Pulmonary artery endothelial cell (primary cell): ENCODE data around the gene ZNF792. TPM values are rescaled to one million over a fixed set of nuclear protein-coding genes. Genes with fewer than 3 reads are reported as not detected.
"Not testable (repeated sequence)": the region's sequence is repeated elsewhere in the genome, so short reads cannot be mapped to it uniquely, and the experiment has no call there.

Experiments
- DNase-seq: peaks from one replicate; pipeline ENCODE4 v3.0.0-alpha.2; 2011; ENCODE audit warnings: low read depth, low spot score
- total RNA-seq: library from RNA; depleted of rRNA; stranded (reverse); fragments of >200 nt; gene quantifications from 2 replicates; pipeline ENCODE4 v1.2.3, GENCODE V29; 2014

Gene ZNF792
- total RNA-seq, 1 donor from 2014 or later: 30.8 TPM

GRCh38 chr19:34926361-34926684 is 37.7 kb downstream of the ZNF792 start:
- DNase-seq: no peak

DNA sequence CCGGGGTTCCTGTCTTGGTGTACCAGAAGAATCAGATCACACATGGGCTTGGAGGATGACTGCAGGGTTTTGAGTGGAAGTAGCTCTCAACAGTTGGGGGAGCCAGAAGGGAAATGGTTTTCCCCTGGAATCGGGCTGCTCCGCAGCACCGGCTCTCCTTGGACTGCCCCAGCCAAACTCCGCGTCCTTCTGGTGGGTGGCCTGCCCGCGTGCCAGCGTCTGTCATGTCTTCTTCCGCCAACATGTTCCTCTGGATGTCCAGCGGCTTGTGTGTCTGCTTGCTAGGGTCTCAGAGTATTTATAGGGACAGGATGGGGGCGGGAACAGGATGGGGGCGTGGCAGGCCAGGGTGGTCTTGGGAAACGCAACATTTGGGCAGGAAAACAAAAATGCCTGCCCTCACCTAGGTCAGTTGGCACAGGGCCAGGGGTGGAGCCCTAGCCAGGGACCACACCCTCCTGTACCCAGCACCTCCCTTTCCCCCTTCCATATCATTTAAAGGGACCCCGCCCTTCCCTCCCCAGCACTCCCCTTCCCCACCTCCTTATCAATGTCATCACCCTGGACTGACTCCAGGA is 38.7 kb downstream of the ZNF792 start:
- DNase-seq: no peak

DNA sequence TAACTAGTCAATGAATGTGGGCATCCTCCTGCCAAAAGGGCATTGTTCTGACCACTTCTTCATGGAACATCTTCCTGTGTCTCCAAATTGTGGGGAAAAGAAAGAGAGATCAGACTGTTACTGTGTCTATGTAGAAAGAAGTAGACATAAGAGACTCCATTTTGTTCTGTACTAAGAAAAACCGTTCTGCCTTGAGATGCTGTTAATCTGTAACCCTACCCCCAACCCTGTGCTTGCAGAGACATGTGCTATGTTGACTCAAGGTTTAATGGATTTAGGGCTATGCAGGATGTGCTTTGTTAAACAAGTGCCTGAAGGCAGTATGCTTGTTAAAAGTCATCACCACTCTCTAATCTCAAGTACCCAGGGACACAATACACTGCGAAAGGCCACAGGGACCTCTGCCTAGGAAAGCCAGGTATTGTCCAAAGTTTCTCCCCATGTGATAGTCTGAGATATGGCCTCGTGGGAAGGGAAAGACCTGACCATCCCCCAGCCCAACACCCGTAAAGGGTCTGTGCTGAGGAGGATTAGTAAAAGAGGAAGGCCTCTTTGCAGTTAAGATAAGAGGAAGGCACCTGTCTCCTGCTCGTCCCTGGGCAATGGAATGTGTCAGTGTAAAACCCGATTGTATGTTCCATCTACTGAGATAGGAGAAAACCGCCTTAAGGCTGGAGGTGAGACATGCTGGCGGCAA is 43.8 kb downstream of the ZNF792 start:
- DNase-seq: not testable (repeated sequence)

- DNase-seq: no peak
These were observed 45.8 kb downstream of the ZNF792 start for GRCh38 chr19:34918190-34918589.

DNA sequence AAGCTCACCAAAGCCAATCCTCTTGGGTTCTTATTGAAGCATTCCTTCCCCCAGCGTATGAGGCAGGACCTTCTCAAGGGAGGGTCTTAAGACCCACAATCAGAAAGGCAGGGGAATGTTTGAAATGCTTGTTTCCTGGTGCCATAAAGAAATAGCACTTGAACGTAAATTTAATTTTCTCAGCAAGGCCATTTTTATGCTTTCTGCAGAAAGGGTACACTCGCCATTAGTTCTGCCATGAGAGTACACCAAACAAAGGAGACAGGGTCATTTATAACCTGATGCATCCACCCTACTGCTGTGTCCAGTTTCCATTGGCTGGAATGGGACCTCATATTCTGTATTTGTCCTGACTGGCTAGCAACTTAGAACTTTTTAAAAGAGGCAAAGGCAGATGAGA is 46.9 kb downstream of the ZNF792 start:
- DNase-seq: not testable (repeated sequence)

- no peak for DNase-seq
These were observed 53.3 kb downstream of the ZNF792 start for GRCh38 chr19:34910770-34911169.

Other genes starting within 250 kb of the ZNF792 start
- 9.1 and 15.9 TPM in 2 replicates for gene ZNF181, start 230.0 kb downstream of the ZNF792 start, total RNA-seq
- gene ZNF599, start 191.0 kb downstream of the ZNF792 start, total RNA-seq: 4.5 and 4.7 TPM in 2 replicates
- 3.2 and 5.0 TPM in 2 replicates for gene ZNF30, start 37.3 kb downstream of the ZNF792 start, total RNA-seq
- gene GRAMD1A, start 36.1 kb upstream of the ZNF792 start, total RNA-seq: 43.0 and 46.6 TPM in 2 replicates
- 13.8 and 19.5 TPM in 2 replicates for gene SCN1B, start 66.2 kb upstream of the ZNF792 start, total RNA-seq
- 0.04 TPM in 1 of 2 replicates, not detected in the other for gene HPN, start 77.5 kb upstream of the ZNF792 start, total RNA-seq
- not detected in 2 replicates for gene FXYD3, start 151.6 kb upstream of the ZNF792 start, total RNA-seq
- not detected in 2 replicates for gene LGI4, start 170.8 kb upstream of the ZNF792 start, total RNA-seq
- 0.26 TPM in 1 of 2 replicates, not detected in the other for gene FXYD1, start 174.6 kb upstream of the ZNF792 start, total RNA-seq
- not detected in 2 replicates for gene FXYD7, start 179.0 kb upstream of the ZNF792 start, total RNA-seq
- 31.8 and 32.1 TPM in 2 replicates for gene FXYD5, start 190.5 kb upstream of the ZNF792 start, total RNA-seq